Measurements from ENCODE around the gene MOCS3. TPM values are rescaled to one million over a fixed set of nuclear protein-coding genes. Genes with fewer than 3 reads are reported as not detected.
"Not testable (repeated sequence)": the region's sequence is repeated elsewhere in the genome, so short reads cannot be mapped to it uniquely, and the experiment has no call there.

Gene MOCS3
- total RNA-seq, 6 donors from 2014 or later, result 1.6 to 5.3 (median 4.4) TPM

DNA sequence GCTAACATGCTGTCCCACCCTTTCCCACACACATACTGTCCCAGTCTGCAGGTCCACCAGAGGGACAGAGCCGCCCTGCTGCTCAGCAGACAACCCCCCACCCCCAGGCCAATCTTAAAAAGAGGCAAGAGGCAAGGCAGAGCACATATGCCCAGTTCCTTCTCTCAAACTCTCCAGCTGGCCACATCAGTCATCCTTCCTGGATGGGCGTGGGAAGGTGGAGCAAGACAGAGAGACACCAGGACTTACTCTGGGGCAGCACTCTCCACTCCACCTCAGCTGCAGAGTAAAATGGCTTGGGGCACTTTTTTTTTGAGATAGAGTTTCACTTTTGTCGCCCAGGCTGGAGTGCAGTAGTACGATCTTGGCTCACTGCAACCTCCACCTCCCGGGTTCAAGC lies 10.8 kb downstream of the MOCS3 start:
- ATAC-seq (ENCODE audit: low FRiP score in 2 of 2) (no peak), DNase-seq (no peak)
- WGBS, 2 donors, result 78 to 81% methylated on average over 4 to 5 of the region's 5 CpGs
- Histone ChIP-seq H3K4me3 (no peak overlapping the region), H3K4me1 (no peaks in the 10 kb centered on the region), H3K36me3 (no peaks in the 10 kb centered on the region), H3K9me3 (no peaks in the 10 kb centered on the region), H3K27ac (no peak overlapping the region), H3K27me3 (no peaks in the 10 kb centered on the region)
- TF ChIP-seq POLR2AphosphoS5 (IDR thresholded peaks at IDR 0.05) (no peak), POLR2A (IDR thresholded peaks at IDR 0.05) (no peak), CTCF (IDR thresholded peaks at IDR 0.05) (no peak), EP300 (IDR thresholded peaks at IDR 0.05) (no peak)

DNA sequence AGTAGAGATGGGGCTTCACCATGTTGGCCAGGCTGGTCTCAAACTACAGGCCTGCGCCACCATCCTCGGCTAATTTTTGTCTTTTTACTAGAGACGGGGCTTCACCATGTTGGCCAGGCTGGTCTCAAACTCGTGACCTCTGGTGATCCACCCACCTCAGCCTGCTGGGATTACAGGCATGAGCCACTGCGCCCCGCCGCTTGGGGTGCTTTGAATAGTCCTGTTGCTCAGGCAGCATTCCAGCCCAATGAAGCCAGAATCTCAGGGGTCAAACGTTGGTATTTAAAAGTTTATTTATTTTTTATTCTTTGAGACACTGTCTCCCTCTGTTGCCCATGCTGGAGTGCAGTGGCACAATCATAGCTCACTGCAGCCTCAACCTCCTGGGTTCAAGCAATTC lies 11.3 kb downstream of the MOCS3 start:
- Histone ChIP-seq H3K36me3 (no peaks in the 10 kb centered on the region), H3K27me3 (no peaks in the 10 kb centered on the region), H3K4me3 (no peak overlapping the region), H3K9me3 (no peaks in the 10 kb centered on the region), H3K27ac (no peak overlapping the region), H3K4me1 (no peaks in the 10 kb centered on the region)
- ATAC-seq (ENCODE audit: low FRiP score in 2 of 2) (no peak), DNase-seq (no peak)
- WGBS, 2 donors, result 78 to 83% methylated on average over 8 of the region's 8 CpGs
- no peak for TF ChIP-seq CTCF (IDR thresholded peaks at IDR 0.05)
- TF ChIP-seq EP300 (IDR thresholded peaks at IDR 0.05), result no peak
- no peak for TF ChIP-seq POLR2A (IDR thresholded peaks at IDR 0.05)
- TF ChIP-seq POLR2AphosphoS5 (IDR thresholded peaks at IDR 0.05), result no peak

DNA sequence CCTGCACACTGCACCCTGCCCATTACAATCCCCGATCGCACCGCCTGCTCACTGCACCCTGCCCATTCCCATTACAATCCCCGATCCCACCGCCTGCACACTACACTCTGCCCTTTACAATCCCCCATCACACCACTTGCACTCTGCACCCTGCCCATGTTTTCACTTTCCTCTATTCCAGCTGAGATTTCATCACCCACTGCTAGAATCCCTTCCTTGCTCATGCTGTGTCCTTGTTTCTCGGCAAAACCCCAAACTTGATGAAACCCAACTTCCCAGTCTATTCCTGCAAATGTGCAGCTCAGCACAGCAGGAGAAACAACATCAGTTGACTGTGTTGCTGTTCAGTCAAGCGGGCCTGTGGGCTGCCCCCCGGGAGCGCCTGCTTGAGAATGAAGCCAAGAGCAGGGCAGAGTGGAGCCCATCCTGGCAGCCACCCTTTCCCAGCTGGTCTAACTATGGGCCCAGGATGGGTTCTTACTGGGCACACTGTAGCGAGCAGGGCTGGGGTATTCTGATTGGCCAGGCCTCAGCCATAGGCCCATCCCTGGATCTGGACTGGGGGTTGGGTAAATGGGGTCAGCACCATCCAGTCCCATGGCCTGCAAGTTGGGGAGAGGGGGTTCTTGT lies 17.2 kb downstream of the MOCS3 start:
- no peaks in the 10 kb centered on the region for H3K4me1 ChIP-seq
- ATAC-seq (ENCODE audit: low FRiP score in 2 of 2), result no peak
- H3K27ac ChIP-seq, result no peak overlapping the region
- H3K27me3 ChIP-seq, result no peaks in the 10 kb centered on the region
- peak in 1 of 2 donors; percentile 58 for DNase-seq
- WGBS, 2 donors, result 90 to 91% methylated on average over 9 to 10 of the region's 10 CpGs
- TF ChIP-seq POLR2A (IDR thresholded peaks at IDR 0.05) (no peak), POLR2AphosphoS5 (IDR thresholded peaks at IDR 0.05) (no peak), EP300 (IDR thresholded peaks at IDR 0.05) (no peak), CTCF (IDR thresholded peaks at IDR 0.05) (no peak)
- H3K9me3 ChIP-seq, result no peaks in the 10 kb centered on the region
- no peaks in the 10 kb centered on the region for H3K36me3 ChIP-seq
- no peak overlapping the region for H3K4me3 ChIP-seq

DNA sequence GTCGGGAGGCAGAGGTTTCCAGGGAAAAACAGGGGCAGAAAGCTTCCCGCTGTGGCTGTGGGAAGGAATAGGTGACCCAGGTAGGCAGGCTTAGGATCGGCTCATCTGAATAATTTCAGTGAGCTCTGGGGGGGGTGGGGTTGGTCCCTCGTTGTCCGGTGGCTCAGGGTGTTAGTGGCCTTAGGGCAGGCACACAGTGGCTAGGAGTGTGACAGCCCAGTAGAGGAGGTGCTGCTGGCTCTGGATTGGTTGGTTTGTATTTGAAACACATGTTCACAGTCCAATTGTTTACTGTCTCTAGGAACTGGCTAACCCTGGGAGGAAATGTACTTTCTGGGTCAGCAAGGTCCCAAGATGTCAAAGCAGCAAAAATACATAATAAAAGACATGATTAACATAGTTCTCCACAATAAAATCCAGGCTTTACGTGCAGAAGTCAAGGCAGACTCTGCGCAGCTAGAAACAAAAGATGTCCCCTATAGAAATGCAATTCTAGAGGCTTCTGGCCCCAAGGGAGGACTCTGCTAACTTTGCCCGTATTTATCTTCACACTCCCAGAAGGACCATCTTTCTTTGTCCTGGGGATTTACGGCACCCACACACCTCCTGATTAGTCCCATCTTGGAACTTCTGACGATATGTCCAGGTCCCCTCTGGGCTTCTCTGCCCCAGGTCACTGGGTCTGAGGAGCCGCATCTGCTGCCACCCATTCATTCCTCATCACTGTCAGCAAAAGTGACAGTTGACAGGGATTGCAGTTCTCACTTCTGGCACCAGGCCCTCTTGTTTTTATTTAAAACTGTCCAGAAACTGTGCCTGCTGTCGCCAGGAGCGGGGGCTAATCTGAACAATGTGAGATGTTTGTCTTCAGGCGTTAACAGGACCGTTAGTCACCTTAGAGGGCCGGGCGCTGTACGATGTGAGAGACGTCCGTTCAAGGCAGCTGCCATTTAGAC lies 18.7 kb downstream of the MOCS3 start:
- Histone ChIP-seq H3K4me3 (no peak overlapping the region), H3K4me1 (peaks cover 0 to 6% (median 0%) of the 10 kb centered on the region in 4 donors), H3K9me3 (no peaks in the 10 kb centered on the region), H3K27me3 (no peaks in the 10 kb centered on the region), H3K36me3 (no peaks in the 10 kb centered on the region), H3K27ac (no peak overlapping the region)
- no peak for ATAC-seq (ENCODE audit: low FRiP score in 2 of 2)
- 42 to 52% methylated on average over 20 of the region's 20 CpGs for WGBS, 2 donors
- TF ChIP-seq POLR2A (IDR thresholded peaks at IDR 0.05) (no peak), POLR2AphosphoS5 (IDR thresholded peaks at IDR 0.05) (no peak), CTCF (IDR thresholded peaks at IDR 0.05) (no peak), EP300 (IDR thresholded peaks at IDR 0.05) (no peak)
- DNase-seq, result no peak

DNA sequence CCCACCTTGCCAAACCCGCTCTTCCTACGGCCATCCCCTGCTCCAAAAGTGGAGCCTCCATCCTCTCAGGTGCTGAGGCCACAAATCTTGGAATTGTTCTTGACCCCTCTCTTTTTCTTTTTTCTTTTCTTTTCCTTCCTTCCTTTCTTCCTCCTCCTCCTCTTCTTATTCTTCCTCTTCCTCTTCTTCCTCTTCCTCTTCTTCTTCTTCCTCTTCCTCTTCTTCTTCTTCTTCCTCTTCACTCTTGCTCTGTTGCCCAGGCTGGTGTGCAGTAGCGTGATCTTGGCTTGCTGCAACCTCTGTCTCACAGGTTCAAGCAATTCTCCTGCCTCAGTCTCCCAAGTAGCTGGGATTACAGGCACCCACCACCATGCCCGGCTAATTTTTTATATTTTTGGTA lies 19.9 kb downstream of the MOCS3 start:
- ATAC-seq (ENCODE audit: low FRiP score in 2 of 2), result not testable (repeated sequence)
- 86 to 91% methylated on average over 4 of the region's 4 CpGs for WGBS, 2 donors

More for the DNA sequence above, 19.9 kb downstream of the MOCS3 start:
- H3K36me3 ChIP-seq, H3K27ac ChIP-seq, DNase-seq, H3K27me3 ChIP-seq, H3K9me3 ChIP-seq, H3K4me1 ChIP-seq, H3K4me3 ChIP-seq: not testable (repeated sequence)
